Measurements from ENCODE around the gene NRG3.

- TF ChIP-seq CTCF (IDR thresholded peaks at IDR 0.05) (no peak), EP300 (IDR thresholded peaks at IDR 0.05) (no peak), POLR2A (IDR thresholded peaks at IDR 0.05) (no peak)
Observed at GRCh38 chr10:82358486-82359099, 483.6 kb downstream of the NRG3 start.

Measured in tibial nerve (tissue), 4 donors.